Stimulated activated CD8-positive, alpha-beta memory T cell treated with anti-CD3 and anti-CD28 coated beads, Interleukin-15, amount 100 ng/mL, for 4 hours (primary cell): ENCODE measurements around the gene POLR3GL.
"Not testable (repeated sequence)": the region's sequence is repeated elsewhere in the genome, so short reads cannot be mapped to it uniquely, and the experiment has no call there.

Source experiments
- DNase-seq, 2 donors: peaks; one replicate each; pipeline ENCODE4 v3.0.0-alpha.2; 2020; ENCODE audit warnings: low read depth in 2 of 2

POLR3GL gene

GRCh38 chr1:146020058-146021049, 55.9 kb downstream of the POLR3GL start:
- DNase-seq: no peak

- DNase-seq: no peak
These were observed 56.6 kb downstream of the POLR3GL start for GRCh38 chr1:146021050-146021445.

DNA sequence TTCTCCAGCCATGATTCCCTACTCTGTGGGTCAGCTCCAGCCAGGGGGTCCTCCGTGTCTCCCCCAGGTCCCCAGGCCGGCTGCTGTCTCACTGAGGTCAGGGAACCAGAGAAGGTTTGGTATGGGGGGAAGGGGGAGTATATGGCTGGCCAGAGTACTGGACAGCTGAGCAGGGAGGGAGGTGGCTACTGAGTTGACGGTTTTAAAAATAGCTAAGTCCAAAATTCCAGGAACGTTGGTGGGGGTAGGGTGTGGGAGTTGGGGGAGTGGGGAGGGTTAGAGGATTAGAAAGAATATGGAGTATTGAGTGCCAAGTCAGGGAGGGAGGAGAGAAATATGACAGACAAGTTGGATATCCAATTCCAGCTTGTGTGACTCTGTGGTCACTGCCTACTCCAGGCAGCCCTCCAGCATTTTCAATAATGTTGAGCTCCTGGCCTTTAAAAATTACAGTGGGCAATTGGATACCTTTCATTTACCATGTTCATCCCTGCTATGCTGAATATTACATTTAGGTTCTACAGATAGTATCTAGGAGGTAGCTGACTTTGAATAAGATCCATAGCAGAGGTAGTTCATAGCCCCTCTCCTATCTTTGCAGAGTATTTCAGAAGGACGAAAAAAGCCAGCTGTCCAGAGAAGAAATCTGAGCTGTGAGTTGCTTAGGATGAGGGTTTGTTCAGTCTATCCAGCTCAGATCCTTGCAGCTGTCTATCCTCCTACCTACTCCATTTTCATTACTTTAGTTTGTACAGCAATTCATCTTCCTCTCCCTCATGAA, 57.3 kb downstream of the POLR3GL start, which contains the start of gene HJV:
TSS of gene HJV (minus strand) at position 114 of the 781 bp plus-strand sequence. CDS start 1,504 bp downstream, outside the sequence.
- DNase-seq: no peak

GRCh38 chr1:146022403-146023127, 58.1 kb downstream of the POLR3GL start:
- DNase-seq: no peak

GRCh38 chr1:146025787-146026495, 61.5 kb downstream of the POLR3GL start:
- DNase-seq: not testable (repeated sequence)

- not testable (repeated sequence) for DNase-seq
These were observed 62.2 kb downstream of the POLR3GL start for GRCh38 chr1:146026650-146027049.
